GM21515 (cell line): ENCODE data around the gene YY1.
A peak's percentile ranks its signal among the peaks of the same experiment; 100 is the strongest.
"Not testable (repeated sequence)": the region's sequence is repeated elsewhere in the genome, so short reads cannot be mapped to it uniquely, and the experiment has no call there.

Experiments
- ATAC-seq: cut with Tn5 transposase; IDR thresholded peaks from one replicate; pipeline ENCODE4 v1.9.1; 2021; ENCODE audit not compliant: unreplicated experiment

The YY1 gene

DNA sequence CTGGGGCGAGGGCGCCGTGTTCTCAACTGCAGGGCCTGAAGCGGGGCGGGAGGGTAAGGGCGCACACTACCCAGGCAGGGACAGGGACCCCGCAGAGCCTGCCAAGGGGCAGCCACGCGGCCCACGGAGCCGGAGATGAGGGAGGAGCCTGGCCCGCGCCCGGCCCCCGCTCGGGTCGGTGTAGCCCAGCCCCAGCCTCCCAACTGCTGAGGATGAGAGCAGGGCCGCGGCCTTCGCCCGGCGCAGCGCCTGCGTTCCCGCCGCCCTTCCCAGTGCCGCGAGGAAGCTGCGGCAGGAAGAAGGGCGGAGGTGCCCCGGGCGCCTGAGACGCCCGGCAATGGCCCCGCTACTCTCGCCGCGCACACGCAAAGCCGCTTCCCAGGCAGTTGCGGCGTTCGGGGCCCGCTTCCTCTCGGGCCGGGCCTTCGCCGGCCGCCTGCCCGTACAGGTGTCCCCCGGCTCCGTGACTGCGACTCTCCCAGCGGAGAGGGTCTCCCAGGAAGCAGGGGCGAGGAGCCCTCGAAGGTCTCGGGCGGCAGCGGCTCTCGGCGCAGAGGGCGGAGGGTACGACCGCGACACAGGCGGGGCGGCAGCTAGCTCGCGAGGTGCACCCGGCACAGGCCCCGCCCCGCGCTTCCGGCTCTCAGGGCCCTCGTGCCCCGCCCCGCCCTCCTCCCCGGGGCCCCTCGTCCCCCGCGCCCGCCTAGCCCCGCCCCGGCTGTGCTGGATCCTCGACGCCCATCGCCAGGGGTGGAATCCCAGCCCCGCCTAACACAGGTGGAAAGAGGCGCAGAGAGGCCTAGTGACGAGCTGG lies 24.8 kb upstream of the YY1 start:
- ATAC-seq, result peak; percentile 91

- ATAC-seq, result no peak
These were observed 24.2 kb upstream of the YY1 start for GRCh38 chr14:100214770-100215083.

- ATAC-seq, result no peak
These were observed 23.5 kb upstream of the YY1 start for GRCh38 chr14:100215330-100215885.

- ATAC-seq, result no peak
These were observed 19.7 kb upstream of the YY1 start for GRCh38 chr14:100219126-100219785.

- peak; percentile 95 for ATAC-seq
These were observed 17.3 kb upstream of the YY1 start for GRCh38 chr14:100221533-100222223.

DNA sequence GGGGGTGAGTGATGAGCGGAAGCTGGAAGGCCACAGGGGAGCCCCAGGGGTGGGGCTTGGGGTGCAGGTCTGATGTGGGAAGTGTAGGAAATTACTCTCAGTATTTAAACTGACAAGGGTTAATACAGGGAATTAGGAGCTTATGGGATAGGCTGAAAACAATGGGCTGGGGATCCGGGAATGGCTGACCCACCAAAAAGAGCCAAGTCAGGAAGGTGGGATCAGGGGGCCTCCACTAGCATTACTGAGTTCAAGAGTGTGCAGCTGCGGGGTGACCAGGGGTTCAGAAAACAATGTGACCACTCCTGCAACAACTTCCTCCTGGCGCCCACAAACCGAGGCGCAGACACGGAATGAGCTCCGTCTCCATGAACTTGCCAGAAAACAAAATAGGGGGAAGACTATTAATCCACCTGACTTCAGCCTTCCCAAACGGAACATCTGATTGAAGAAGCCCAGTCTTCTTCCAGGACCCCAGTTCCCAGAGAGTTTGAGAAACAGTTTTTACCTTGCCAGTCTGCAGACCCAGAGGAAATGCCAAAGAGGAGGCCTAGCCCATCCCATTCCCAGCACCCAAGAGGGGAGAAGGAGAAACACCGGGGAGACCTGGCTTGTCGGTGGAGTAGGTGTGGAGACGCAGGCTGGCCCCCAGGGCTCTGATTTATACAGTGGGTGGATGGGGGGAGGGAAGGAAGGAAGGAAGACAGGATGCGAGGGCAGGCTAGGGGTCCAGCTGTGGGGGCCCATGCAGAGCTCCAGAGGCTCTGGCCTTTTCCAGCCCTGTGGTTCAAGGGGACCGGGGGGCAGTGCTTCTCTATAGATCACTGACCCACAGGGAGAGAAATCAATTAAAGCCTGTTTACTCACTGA lies 16.5 kb upstream of the YY1 start:
- peak; percentile 20 for ATAC-seq

DNA sequence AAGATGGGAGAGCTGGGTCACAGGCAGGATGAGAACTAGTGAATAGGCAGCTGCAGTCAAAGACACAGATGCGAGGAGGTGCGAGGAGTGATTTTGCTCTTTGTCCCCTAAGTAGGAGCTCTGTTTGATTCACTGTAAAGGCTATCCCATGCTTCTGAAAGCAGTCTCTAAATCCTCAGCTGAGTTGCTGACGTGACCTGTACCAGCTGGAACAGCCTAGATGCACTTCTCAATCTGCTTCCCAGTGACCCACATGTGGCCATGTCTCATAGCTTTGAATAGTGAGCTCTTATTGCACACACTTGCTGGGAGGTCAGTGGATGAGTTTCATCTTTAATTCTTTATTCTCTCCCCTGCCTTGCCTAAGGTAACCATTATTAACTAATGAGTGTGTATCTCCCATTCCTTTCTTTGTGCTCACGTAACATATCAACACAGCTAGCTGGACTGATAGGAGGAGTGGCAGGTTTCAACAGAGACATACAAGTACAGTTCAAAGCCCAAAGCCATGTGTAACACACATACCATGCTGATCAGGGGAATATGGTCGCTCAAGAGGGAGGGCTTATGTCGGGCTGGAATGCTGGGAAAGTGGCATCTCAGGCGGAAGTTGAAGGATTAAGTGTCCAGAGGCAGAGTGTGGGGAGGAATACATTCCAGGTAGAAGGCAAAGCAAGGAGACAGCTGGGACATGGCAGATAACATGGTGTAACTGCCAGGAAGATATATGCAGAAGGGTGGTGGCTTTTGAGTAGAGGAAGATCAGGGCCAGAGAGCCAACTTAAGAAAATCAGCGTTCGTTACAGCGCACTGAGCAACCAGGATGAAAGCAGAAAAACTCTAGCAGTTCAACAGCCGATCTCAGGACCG lies 15.4 kb upstream of the YY1 start:
- no peak for ATAC-seq

DNA sequence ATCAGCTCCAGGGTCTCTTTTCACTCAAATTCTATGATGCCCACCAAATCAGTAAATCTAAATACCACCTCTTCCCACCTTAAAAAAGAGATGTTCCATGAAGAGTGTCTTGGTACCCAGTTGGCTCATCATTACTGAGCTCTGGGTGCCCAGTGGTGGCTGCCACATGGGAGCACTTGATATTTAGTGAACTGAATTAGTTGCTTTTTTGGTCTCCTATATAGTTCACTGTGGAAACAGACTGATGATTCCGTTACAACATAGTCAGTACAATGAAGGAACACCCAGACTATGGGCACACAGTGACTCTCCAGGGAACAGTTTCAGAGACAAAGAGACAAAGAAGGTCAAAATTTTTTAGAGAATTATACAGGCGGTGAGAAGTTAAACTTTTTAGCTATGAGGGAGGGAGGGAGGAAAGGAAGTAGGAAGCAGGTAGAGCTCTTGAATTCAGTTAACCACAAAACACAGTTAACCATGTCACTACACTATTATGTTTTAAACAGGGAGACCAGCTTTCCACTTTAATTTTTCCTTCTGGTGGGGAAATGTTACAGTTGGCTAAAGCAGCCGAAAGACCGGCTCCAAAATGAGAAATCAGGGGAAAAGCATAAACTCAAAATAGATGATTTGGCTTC lies 14.6 kb upstream of the YY1 start:
- no peak for ATAC-seq

DNA sequence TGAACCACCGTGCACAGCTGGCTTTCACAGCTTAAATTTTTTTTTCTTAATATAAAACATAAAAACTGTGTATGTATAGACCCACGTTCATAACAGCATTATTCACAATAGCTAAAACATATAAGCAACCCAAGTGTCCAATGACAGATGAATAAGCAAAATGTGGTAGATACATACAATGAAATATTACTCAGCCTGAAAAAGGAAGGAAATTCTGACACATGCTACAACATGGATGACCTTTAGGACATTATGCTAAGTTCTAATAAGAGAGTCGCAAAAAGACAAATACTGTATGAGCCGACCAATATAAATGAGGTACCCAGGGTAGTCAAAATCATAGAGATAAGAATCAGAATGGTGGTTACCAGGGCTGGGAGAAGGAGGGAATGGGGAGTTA lies 13.8 kb upstream of the YY1 start:
- no peak for ATAC-seq

DNA sequence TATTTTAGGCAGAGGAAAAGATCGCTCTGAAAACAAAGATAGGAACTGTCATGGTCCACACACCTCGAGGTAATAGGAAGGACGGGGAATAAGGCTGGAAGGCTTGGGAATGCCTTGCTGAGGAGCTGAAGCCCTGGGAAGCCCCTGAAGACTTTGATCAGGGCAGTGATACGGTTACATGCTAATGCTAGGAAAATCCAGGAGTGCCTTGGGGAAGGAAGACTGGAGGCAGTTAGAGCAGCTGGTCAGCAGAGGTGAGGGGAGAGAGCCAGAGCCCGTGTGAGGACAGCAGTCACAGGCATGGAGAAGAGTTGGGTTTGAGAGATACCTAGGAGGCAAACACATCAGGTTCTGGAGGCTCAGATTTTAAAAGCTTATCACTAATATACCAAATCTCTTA lies 8.6 kb upstream of the YY1 start:
- no peak for ATAC-seq

- no peak for ATAC-seq
These were observed 4.4 kb upstream of the YY1 start for GRCh38 chr14:100234511-100234910.

- not testable (repeated sequence) for ATAC-seq
These were observed 2.6 kb upstream of the YY1 start for GRCh38 chr14:100236271-100236818.

DNA sequence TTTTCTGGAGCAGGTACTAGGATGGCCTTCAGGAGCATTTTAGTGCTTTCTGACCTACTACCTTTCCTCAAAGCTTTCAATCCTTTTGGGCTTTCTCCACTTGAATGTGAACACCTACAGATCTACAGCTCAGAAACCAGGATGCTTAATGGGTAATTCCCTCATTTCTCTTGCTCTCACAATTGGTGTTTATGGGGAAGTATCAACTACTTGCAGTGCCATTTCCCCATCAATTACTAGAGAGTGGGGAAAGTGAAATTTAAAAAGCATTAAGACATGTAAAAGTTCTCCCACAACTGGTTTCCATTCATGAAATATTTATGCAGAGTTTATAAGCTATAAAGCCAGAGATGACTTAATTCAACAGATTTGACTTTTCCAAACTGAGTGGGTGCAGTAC lies 2.1 kb upstream of the YY1 start:
- no peak for ATAC-seq

DNA sequence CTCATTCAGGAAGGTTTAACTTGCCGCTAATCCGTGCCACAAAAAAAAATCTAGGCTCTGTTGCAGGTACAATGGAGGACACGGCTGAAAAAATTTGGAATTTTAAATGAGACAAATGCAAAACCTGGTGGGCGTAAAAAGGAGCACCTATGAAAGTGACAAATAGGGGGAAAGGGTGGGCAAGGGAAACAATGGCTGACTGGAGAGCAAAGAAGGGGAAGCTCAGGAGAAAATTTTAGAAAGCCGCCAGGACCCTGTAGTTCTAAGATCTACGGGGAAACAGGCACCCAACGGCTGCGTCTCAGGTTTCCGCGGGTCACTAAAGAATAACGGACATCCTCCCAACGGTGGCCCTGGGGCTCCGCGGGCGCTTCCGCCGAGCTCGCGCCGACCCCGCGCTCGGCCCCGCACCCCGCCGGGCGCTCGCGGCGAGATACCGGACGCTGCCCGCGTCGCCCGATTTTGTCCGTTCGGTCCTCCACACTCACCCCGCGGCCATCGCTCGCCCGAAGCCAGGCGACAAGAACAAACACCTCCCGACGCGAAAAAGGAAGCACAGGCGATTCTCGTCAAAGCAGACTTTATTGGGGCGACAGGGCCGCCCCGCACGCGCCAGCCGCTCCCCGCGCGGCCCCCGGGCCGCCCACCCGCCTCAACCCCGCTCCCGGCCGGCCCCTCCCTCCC lies 1.1 kb upstream of the YY1 start:
- no peak for ATAC-seq

- no peak for ATAC-seq
These were observed 381 bp downstream of the YY1 start for GRCh38 chr14:100239211-100239839.

DNA sequence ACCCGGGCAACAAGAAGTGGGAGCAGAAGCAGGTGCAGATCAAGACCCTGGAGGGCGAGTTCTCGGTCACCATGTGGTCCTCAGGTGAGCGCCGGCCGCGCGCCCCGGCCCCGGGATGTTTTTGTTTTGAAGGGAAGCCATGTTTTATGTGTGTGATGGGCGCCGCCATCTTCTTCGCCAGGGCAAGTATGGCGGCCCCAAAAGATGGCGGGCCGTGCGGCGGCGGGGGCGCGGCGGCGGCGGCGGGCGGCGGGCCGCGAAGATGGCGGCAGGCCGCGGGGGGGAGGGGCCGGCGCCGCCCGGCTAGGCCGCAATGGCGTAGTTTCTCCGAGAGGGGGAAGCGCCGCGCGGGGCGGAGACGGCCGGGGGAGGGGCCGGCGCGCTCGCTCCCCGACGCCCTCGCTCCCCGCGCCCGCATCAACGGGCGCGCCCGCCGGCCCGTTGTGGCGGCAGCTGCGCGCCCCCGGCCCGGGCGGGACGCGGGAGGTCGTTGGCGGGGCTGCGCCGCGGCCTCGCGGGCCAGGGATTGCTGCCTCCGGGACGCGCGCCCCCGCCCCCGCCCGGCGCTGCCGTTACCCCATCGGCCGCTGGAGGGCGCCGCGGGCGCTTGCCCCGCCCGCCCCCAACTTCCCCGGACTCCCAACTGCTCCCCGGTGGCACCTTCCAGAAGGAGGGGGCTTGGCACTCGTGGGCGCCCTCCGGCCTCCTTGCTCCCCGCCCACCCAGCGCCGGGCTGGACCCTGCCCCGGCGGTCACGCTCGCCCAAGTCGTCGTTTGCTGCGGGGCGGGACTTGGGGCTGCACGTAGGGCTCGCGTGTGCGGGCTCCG lies 1.1 kb downstream of the YY1 start:
- peak; percentile 32 for ATAC-seq

- no peak for ATAC-seq
These were observed 1.7 kb downstream of the YY1 start for GRCh38 chr14:100240668-100241032.
